ENCODE results near the gene SPATA1. TPM values are rescaled to one million over a fixed set of nuclear protein-coding genes. Genes with fewer than 3 reads are reported as not detected.

SPATA1 gene
- total RNA-seq, 1 experiment from 2014 or later: 1.8 TPM

Other genes starting within 250 kb of the SPATA1 start
- gene SAMD13, start 204.7 kb upstream of the SPATA1 start, total RNA-seq (2014; rRNA removed; shearing (Covaris generic)): 2.1 and 3.1 TPM in 2 replicates
- gene DNASE2B, start 107.9 kb upstream of the SPATA1 start, total RNA-seq (2014; rRNA removed; shearing (Covaris generic)): 0.38 TPM in 1 of 2 replicates, not detected in the other
- 82.5 and 93.8 TPM in 2 replicates for gene RPF1, start 27.1 kb upstream of the SPATA1 start, total RNA-seq (2014; rRNA removed; shearing (Covaris generic))
- 68.5 and 71.2 TPM in 2 replicates for gene GNG5, start 195 bp downstream of the SPATA1 start, total RNA-seq (2014; rRNA removed; shearing (Covaris generic))
- 12.2 and 15.7 TPM in 2 replicates for gene CTBS, start 68.1 kb downstream of the SPATA1 start, total RNA-seq (2014; rRNA removed; shearing (Covaris generic))
- 18.0 and 23.6 TPM in 2 replicates for gene SSX2IP, start 184.1 kb downstream of the SPATA1 start, total RNA-seq (2014; rRNA removed; shearing (Covaris generic))

Data from H7 (cell line).